ENCODE measurements around the gene LGI2. TPM values are rescaled to one million over a fixed set of nuclear protein-coding genes. Genes with fewer than 3 reads are reported as not detected.

LGI2 gene
- total RNA-seq, 4 donors from 2014 or later = 0.04 to 0.52 (median 0.22) TPM

DNA sequence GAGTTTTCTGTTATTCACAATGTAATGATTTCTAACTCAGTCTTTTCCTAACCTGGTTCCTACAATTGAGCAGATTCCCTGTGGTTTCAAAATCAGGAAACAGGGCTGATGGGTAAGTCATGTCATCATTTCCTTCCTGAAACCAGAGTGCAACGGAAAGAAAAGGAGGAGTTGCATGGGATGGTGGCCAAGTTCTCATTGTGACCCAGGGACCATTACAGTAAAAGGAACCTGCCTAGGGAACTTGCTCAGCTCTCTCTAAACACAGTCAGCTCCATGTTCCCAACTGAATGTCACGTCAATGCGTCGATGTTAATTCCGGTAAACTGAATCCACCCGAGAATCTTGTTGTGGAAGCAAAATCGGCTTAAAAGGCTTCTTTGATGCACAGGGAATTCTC is 51.2 kb downstream of the LGI2 start:
- peak; percentile 77 to 89 for DNase-seq (ENCODE audit: low spot score in 2 of 2)

DNA sequence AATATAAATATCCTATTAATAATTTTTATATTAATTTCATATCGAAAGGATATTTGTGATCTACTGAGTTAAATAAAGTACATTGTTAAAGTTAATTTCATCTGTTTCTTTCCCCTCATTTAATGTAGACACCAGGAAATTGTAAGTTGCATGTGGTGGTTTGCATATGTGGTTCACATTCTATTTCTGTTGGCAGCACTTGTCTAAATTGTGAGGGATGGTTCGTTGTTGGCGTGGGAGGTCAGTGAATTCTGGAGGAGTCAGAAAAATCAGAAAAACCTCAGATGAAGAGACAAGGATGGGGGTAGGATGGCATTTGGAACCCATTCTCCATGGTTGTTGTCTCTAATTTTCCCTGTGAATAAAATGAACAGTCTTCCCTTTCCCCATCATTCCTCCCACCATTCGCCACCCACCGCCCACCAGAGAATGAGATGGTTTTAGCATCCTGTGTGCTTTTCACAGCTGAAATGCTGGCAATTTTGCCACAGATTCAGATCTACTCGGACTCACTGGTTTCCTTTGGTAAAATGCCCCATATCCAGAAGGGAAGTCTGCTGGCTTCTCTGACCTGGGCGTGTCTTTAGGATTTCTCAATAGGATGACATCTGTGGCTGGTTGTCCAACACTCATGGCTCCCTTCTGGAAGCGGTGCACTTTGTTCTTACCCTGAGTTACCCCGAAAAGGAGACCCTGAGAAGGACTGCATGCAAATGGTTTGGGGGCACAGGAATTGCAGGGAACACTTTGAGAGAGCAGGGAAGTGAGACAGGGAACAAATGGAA is 52.3 kb downstream of the LGI2 start:
- intact Hi-C loops (cut with DNase I; ENCODE audit: low total_unique reads) = no loop called here
- WGBS, 2 donors = 69 to 77% methylated on average over 9 of the region's 9 CpGs
- TF ChIP-seq, protein P1, sequence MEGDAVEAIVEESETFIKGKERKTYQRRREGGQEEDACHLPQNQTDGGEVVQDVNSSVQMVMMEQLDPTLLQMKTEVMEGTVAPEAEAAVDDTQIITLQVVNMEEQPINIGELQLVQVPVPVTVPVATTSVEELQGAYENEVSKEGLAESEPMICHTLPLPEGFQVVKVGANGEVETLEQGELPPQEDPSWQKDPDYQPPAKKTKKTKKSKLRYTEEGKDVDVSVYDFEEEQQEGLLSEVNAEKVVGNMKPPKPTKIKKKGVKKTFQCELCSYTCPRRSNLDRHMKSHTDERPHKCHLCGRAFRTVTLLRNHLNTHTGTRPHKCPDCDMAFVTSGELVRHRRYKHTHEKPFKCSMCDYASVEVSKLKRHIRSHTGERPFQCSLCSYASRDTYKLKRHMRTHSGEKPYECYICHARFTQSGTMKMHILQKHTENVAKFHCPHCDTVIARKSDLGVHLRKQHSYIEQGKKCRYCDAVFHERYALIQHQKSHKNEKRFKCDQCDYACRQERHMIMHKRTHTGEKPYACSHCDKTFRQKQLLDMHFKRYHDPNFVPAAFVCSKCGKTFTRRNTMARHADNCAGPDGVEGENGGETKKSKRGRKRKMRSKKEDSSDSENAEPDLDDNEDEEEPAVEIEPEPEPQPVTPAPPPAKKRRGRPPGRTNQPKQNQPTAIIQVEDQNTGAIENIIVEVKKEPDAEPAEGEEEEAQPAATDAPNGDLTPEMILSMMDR (IDR thresholded peaks at IDR 0.05) = no peak
- H3K4me3 ChIP-seq (ENCODE audit: low read depth, poor library complexity, severe bottlenecking) = no peak overlapping the region
- peak in 1 of 2 donors; percentile 37 for DNase-seq (ENCODE audit: low spot score in 2 of 2)

More for the DNA sequence above, 51.2 kb downstream of the LGI2 start:
- intact Hi-C loops (cut with DNase I; ENCODE audit: low total_unique reads) = no loop called here
- 53 to 57% methylated on average over 7 of the region's 7 CpGs for WGBS, 2 donors
- H3K4me3 ChIP-seq (ENCODE audit: low read depth, poor library complexity, severe bottlenecking) = no peak overlapping the region
- TF ChIP-seq, protein P1 (IDR thresholded peaks at IDR 0.05) = no peak
- TF ChIP-seq POLR2A (IDR thresholded peaks at IDR 0.05) = no peak

DNA sequence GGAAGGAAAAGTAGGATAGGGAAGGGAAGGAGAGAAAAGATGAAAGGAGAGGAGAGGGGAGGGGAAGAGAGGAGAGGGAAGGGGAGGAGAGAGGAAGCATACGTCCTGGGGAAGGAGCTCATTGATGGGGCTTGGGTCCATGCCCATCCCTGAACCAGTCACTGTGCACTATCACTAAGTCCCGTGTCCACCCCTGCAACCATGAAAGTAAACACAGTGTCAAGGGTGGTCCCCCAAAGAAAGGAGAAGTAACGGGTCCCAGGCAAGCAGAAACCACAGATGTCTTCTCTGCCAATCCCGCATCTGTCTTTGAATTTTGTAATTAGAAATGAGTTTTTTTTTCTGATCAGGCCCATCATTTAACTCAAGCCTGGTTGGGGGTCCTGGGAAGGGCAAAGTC is 55.2 kb downstream of the LGI2 start:
- WGBS, 2 donors = 58 to 61% methylated on average over 4 of the region's 4 CpGs
- no peak for DNase-seq (ENCODE audit: low spot score in 2 of 2)
- intact Hi-C loops (cut with DNase I; ENCODE audit: low total_unique reads) = no loop called here
- H3K4me3 ChIP-seq (ENCODE audit: low read depth, poor library complexity, severe bottlenecking) = no peak overlapping the region
- TF ChIP-seq POLR2A (IDR thresholded peaks at IDR 0.05) = no peak
- TF ChIP-seq, protein P1 (IDR thresholded peaks at IDR 0.05) = no peak

DNA sequence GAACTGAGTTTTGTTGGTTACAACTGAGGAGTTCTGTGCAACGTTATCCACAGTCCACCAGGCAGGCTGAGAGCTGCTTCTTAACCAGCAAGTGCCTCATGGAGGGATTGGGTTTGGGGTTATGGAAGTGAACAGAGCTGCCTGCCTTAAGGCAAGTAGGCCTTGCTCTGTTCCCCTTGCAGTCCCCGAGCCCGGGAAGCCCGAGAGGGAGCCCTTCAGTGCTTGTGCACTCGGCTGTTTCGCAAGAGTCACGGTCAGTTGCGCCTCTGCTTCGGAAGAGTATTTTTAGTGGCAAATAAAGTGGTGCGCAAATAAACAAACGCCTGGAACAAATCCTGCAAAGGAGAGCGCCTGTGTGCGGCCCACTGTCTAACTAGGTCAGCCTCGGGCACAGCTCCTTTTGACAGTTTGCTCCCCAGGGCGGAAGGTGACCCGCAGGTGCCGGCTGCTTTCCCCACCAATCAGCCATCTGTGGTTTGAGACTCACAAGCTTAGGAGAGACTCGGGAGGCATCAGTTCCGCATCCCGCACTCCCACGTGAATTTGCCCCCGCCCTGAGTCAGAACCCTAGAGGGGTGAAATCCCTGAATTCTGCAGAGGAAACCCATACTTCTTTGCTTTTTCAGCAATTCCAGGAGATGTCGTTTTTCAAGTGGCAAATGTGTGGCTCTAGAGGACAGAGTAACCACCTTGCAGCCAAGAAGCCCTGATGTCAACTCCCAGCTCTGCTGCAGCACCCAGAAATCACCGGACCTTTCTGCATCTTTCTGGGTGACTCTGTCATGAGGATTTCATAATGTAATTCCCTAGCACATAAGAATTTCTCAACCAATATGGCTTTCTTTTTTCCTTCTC is 56.8 kb downstream of the LGI2 start:
- DNase-seq (ENCODE audit: low spot score in 2 of 2) = peak in 1 of 2 donors; percentile 43
- WGBS, 2 donors = 78 to 83% methylated on average over 24 of the region's 24 CpGs
- intact Hi-C loops (cut with DNase I; ENCODE audit: low total_unique reads) = no loop called here
- no peak overlapping the region for H3K4me3 ChIP-seq (ENCODE audit: low read depth, poor library complexity, severe bottlenecking)
- TF ChIP-seq POLR2A (IDR thresholded peaks at IDR 0.05) = no peak
- TF ChIP-seq, protein P1 (IDR thresholded peaks at IDR 0.05) = no peak

GRCh38 chr4:24973404-24973746 is 57.4 kb downstream of the LGI2 start:
- intact Hi-C loops (cut with DNase I; ENCODE audit: low total_unique reads) = no loop called here
- 20 to 21% methylated on average over 3 of the region's 3 CpGs for WGBS, 2 donors
- TF ChIP-seq POLR2A (IDR thresholded peaks at IDR 0.05) = no peak
- TF ChIP-seq, protein P1 (IDR thresholded peaks at IDR 0.05) = no peak
- no peak for DNase-seq (ENCODE audit: low spot score in 2 of 2)
- no peak overlapping the region for H3K4me3 ChIP-seq (ENCODE audit: low read depth, poor library complexity, severe bottlenecking)
